GM19455 (cell line): ENCODE measurements around the gene PLIN4.
"Not testable (repeated sequence)": the region's sequence is repeated elsewhere in the genome, so short reads cannot be mapped to it uniquely, and the experiment has no call there.

Experiments used
- ATAC-seq: cut with Tn5 transposase; IDR thresholded peaks from one replicate; pipeline ENCODE4 v1.9.1; 2021; ENCODE audit not compliant: unreplicated experiment

PLIN4 gene, protein sequence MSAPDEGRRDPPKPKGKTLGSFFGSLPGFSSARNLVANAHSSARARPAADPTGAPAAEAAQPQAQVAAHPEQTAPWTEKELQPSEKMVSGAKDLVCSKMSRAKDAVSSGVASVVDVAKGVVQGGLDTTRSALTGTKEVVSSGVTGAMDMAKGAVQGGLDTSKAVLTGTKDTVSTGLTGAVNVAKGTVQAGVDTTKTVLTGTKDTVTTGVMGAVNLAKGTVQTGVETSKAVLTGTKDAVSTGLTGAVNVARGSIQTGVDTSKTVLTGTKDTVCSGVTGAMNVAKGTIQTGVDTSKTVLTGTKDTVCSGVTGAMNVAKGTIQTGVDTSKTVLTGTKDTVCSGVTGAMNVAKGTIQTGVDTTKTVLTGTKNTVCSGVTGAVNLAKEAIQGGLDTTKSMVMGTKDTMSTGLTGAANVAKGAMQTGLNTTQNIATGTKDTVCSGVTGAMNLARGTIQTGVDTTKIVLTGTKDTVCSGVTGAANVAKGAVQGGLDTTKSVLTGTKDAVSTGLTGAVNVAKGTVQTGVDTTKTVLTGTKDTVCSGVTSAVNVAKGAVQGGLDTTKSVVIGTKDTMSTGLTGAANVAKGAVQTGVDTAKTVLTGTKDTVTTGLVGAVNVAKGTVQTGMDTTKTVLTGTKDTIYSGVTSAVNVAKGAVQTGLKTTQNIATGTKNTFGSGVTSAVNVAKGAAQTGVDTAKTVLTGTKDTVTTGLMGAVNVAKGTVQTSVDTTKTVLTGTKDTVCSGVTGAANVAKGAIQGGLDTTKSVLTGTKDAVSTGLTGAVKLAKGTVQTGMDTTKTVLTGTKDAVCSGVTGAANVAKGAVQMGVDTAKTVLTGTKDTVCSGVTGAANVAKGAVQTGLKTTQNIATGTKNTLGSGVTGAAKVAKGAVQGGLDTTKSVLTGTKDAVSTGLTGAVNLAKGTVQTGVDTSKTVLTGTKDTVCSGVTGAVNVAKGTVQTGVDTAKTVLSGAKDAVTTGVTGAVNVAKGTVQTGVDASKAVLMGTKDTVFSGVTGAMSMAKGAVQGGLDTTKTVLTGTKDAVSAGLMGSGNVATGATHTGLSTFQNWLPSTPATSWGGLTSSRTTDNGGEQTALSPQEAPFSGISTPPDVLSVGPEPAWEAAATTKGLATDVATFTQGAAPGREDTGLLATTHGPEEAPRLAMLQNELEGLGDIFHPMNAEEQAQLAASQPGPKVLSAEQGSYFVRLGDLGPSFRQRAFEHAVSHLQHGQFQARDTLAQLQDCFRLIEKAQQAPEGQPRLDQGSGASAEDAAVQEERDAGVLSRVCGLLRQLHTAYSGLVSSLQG (N-terminal part only)

DNA sequence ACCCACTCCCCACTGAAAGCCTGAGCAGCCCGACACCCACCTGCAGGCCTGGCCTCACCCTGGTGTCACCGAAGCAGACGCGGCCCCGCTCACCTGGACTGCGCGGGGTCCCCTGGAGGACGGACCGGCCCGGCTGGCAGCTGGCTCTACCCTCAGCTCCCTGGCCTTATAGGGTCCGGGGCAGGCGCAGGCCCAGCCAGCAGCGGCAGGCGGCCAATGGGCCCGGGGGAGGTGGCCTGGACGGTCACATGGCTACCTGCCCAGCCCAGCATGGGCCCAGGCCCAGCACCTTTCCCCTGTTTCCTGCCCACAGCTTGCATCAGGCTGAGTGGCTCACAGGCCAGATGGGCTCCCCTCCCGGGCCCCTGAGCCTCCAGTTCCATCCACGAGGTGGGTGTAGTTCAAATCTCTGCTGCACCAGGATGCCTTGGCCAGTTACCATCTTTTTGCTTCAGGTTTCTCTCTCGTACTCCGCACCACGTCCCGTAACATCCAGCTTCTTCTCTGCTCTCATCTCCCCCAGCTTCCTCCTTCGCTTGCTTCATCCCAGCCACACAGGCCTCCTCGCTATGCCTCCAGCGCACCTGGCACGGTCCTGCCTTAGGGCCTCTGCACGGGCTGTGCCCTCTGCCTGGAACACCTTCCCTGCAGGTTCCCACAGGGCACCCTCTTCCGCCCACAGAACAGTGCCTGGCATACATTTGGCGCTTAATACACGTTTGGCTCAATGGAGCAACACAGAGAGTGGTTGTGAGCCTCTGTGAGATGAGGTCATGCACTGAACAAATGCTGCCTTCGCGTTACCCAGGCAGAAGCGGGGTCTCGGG is at the start of gene PLIN4:
Gene PLIN4 (minus strand): TSS at position 142 of the 827 bp plus-strand sequence. CDS start 214 bp downstream, outside the sequence.
- no peak for ATAC-seq

DNA sequence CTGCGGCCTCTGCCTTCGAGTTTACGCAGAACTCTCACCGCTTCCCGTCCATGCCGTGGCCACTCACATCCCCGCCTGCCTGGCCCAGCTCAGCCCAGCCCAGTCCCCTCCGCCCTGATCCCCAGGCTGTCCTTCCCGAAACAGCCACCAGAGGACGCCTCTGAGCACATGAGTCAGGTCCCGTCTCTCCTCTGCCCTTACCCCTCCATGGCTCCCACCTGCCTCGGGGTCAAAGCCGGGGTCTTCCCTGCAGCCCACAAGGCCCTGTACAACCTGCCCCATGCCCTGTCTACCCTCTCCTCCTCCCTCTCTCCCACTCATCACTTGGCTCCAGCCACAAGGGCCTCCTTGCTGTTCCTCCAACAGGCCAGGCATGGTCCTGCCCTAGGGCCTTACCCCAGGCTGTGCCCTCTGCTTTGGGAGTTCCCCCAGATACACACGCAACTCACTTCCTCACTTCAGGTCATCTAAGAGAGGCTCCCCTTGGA is 49.3 kb upstream of the PLIN4 start:
- no peak for ATAC-seq

DNA sequence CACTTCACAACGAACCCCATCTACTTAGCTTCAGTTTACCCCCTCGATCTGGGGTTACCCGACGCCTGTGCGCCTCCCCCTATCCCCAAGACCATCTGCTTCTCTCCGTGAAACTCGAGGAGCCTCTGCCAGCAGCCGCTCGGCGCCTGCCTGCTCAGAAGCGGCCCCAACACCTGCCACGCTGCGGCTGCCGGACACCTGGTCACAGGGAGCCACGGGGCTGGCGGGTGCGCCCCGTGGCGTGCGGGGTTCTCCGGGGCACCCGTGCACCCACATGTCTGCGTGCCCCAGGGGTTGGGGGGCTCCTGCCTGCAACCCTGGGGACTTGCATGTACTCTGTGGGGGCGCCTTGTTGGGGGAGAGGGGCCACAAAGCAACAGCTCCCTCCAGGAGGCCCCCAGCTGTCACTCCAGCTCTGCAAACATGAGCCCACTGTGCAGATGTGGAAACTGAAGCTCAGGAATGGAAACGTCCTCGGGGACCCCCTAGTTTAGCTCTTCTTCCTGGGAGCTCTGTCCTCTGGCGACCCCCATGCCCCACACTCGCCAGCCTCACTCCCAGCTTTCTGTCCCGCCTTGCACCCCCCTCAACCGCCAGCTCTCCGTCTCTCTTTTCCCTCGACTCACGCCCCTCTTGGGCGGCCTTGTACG is 48.2 kb upstream of the PLIN4 start:
- ATAC-seq = no peak

DNA sequence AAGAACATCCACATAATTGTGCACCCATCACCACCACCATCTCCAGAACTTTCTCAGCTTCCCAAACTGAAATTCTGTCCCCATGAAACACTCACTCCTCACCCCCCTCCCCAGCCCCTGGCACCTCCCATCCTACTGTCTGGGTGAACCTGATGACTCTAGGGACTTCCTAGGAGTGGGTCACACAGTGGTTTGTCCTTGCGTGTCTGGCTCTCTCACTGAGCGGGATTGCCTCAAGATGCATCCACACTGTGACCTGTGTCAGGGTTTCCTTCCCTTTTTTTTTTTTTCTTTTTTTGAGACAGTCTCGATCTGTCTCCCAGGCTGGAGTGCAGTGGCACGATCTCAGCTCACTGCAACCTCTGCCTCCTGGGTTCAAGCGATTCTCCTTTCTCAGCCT is 45.3 kb upstream of the PLIN4 start:
- not testable (repeated sequence) for ATAC-seq

DNA sequence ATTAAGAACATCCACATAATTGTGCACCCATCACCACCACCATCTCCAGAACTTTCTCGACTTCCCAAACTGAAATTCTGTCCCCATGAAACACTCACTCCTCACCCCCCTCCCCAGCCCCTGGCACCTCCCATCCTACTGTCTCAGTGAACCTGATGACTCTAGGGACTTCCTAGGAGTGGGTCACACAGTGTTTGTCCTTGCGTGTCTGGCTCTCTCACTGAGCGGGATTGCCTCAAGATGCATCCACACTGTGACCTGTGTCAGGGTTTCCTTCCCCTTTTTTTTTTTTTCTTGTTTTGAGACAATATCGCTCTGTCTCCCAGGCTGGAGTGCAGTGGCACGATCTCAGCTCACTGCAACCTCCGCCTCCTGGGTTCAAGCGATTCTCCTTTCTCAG is 43.8 kb upstream of the PLIN4 start:
- not testable (repeated sequence) for ATAC-seq

DNA sequence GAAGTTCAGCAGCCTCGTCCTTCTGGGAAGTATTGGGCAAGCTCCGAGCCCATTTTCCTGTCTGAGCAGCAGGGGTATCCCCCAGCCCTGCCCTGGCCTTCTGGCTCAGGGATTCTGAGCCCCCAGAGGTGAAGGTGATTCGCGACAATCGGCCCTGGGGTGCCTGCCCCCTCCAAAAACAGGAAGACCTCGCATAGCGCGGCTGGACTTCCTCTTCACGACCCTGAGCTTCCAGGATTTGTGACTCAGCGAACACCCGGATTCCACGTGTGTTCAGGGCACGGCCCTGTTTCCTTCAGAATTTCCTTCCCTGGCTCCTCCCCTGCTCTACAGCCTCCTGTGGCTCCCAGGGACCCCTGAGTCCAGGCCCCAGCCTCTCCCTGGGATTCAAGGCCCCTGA is 41.3 kb upstream of the PLIN4 start, which contains the start of gene SEMA6B:
Gene SEMA6B (minus strand): TSS at position 116 of the 400 bp plus-strand sequence. CDS start 1,227 bp downstream, outside the sequence.
- no peak for ATAC-seq

DNA sequence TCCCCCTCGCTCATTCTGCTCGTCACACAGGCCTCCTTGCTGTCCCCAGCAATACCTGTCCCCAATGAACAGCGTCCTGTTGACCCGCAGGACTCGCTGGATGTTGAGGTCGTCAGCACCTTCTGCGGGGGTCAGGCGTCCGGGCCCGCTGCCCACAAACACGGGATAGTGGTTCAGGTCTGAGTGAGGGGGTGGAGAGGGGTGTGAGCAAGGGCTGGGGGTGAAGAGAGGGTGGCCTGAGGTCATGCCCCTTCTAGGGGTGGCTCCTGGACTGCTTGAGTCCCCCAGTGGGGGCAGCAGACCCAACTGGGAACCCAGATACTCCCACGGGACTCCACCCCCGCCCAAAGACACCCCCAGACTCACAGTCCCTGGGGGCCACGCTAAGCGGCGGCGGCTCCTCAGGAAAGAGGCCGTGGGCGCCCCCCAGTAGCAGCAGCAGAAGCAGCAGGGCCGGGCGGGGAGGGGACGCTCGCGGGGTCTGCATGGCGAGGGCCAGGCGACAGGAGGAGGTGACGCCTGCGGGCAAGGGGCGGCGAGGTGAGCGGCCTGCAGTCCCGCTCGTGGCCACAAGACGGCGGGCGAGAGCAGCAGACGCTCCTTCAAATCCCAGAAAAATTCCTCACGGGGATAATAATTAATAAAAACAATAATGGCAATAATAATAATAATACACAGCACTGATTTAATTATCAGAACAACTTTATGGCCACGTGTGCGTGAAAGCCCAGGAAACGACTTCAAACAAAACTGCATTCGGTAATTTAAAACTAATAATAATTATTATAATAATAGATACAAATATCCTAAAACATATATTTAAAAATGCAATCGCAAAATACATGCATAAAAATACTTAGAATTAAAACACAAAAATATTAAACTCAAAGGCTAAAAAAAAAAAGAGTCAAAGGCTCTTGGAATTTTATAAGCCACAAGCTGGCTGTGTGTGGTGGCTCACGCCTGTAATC is 40.0 kb upstream of the PLIN4 start:
- ATAC-seq = no peak

DNA sequence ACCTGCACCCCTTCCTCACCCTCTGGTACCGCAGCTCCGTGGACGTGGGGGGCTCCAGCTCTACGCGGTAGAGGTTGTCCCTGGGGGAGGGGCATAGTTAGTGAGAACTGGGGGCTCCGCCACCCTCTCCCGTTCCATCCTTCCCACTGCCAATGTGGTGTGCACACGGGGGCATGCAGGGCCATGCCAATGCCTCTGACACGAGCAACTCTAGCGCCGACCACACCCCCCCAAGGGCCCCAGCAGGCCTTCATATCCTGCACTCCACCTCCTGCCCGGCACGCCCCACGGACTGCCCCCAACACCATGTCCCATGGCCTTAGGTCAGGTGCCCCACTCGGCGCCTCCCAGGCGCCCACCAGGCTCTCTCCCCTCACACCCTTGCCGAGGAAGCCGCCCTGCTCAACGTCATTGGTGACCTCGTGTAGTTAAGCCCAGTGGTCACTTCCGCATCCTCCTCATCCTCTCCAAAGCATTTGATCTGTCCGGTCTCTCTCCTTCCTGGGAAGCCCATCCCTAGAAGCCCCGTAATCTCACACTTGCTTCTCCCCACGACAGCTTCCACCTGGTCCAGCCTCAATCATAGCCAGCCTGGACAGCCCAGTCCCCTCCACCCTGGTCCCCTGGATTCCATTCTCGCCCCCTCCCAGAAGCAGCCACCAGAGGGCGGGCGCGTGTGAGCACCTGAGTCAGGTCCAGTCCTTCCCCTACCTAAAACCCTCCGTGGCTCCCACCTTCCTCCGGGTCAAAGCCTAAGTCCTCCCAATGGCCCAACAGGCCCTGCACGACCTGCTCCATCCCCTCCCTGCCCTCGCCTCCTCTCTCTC is 39.1 kb upstream of the PLIN4 start:
- no peak for ATAC-seq

DNA sequence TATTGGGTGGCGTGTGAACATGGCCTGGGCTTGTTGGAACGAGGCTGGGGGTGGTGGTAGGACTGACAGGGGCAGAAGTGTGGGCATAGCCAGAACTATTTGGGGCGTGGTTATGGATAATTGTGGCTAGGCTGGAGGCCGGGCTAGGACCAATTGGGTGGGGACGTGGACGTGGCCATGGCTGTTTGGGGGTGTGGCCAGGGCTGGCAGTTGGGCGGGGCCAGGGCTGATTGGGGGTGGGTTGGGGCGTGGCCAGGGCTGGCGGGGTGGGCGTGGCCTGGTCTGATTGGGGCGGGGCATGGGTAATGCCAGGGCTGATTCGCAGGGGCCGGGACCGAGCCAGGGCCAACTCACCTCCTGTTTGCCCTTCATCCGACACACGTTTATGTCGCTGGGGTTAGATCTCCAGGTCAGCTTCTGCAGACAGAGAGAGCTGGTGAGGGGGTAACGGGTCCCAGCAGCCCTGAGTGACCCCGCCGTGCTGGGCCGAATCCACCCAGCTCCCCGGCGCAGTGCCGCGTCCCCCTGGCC is 38.4 kb upstream of the PLIN4 start:
- no peak for ATAC-seq

DNA sequence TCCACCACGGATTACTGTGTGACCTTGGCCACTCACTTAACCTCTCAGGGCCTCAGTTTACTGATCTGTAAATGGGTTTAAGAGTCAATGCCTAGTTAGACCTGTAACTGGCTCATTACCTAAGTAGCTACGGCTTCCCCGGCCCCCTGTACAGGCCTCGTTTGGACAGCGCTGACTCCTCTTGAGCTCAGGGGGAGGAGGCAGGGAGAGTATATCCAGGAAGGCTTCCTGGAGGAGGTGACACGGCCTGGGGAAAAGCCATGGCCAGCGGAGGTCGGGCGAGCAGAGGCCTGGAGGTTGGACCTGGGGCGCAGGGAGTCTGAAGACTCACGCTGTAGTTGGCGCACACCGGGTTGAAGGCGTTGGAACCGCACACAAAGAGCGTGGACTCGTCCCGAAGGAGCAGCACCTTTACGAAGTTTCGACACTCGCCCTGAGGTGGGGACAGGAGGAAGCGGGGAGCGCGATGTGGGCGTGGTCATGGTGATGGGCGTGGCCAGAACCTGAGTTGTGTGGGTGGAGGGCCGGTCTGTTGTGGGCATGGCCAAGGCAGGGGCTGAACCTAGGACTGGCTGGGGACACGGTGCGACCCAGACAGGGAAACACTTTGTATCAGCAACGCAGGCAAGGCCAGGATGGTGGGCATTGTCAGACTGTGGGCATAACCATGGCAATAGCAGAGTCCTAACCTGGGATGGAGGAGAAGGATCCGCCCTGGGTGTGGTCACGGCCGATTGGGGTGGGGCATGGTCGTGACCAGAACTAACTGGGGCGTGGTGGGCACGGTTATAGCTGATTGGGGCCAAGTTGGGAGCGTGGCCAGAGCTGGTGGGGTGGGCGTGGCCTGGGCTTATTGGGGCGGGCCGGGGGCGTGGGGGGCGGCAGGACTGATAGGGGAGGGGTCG is 37.6 kb upstream of the PLIN4 start:
- no peak for ATAC-seq

DNA sequence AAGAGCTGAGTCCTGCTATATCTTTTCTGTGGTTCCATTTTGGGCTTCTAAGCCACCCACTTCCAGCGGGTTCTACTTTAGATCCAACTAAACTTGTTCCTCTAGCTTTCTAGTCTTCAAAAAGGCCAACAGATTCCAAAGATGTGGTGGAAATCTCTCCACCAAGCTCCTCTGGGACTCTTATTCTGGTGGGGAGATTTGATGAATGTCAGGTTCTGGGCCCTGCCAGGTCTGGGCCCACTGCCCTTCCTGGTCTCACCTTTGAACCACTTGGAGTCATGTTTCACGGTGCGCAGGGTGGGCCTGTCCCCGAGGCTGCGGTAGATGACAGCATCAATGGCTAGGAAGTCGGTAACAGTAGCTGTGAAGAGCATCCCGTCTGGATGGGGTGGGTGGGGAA is 36.4 kb upstream of the PLIN4 start:
- no peak for ATAC-seq

DNA sequence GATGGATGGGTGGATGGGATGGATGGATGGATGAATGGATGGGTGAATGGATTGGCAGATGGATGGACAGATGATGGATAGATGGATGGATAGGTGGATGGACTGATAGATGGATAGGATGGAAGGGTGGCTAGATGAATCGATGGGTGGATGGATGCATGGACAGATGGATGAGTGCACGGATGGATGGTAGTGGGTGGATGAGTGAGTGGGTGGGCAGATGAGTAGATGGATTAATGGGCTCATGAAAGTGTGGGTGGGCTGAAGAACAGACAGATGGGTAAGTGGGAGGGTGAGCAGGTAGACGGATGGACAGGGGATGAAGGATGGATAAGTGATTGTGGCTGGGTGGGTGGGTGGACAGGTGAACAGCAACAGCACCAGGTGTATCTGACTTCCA is 35.5 kb upstream of the PLIN4 start:
- no peak for ATAC-seq

DNA sequence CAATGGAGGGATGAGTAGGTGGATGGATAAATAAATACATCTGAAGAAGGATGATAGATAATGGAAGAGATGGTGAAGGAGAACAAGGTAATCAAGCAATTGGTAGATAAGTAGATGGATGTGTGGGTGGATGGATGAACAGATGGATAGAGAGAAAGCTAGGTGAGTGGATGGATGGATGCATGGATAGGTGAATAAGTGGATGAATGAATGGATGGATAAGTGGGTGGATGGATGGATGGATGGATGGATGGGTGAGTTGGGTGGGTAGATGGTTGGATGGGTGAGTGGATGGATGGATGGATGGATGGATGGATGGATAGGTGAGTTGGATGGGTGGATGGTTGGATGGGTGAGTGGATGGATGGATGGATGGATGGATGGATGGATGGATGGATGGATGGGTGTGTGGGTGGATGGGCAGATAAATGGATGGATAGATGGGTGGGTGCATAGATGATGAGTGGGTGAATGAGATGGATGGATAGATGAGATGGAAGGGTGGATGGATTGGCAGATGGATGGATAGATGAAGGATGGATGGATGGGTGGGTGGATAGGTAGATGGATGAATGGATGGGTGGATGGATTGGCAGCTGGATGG is 34.9 kb upstream of the PLIN4 start:
- no peak for ATAC-seq

DNA sequence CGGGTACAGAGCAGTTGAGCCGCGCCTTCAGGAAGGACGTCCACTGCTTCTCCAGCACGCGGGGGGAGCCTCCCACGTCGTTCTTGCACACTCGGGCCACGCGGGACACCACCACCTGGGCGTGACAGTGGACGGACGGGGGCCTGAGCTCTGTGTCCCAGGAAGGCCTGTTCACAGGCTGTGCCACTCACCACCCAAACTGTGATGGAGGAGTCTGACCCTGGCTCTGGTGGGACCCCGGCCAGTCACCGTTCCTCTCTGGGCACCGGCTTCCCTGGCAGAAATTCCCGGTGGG is 34.2 kb upstream of the PLIN4 start:
- no peak for ATAC-seq

DNA sequence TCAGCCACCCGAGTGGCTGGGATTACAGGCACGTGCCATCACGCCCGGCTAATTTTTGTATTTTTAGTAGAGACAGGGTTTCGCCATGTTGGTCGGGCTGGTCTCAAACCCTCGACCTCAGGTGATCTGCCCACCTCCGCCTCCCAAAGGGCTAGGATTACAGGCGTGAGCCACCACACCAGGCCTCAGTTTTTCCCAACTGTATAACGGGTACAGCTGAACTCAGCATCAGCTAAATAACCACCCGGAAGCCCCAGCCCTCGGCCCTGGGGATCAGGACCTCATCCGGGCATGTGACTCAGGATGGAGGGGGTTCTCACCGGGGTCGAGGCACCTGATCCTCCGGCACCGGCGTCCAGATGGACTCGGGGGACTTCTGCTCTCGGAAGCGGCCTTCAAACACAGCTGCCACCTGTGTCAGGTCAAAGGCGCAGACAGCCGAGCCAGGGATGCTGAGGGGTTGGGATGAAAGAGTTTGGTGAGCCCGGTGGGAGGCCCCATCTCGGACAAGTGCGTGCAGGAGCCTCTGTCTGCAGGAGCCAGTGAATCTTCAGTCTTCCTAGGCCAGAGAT is 32.3 kb upstream of the PLIN4 start:
- ATAC-seq = no peak

DNA sequence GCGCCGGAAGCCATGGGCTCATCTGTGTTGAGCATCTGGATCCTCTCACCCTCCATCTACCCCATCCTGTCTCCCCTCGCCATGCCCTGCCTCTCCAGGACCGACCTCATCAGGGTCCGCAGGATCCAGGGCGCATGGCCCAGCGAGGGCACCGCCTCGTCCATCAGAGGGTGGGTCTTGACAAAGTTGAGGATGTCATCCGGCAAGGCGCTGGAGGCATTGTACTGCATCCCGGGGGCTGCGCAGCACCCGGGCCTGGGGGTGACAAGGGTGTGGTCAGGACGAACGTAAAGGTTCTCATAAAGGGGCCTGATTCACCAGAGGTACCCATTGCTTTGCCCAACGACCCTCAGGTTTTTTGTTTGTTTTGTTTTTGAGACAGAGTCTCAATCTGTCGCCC is 31.7 kb upstream of the PLIN4 start:
- ATAC-seq = no peak
